Measurements from ENCODE around the gene CLIC5. TPM values are rescaled to one million over a fixed set of nuclear protein-coding genes. Genes with fewer than 3 reads are reported as not detected.

Gene CLIC5
- total and polyA plus RNA-seq, 12 donors = 0.94 to 5.6 (median 1.6) TPM

DNA sequence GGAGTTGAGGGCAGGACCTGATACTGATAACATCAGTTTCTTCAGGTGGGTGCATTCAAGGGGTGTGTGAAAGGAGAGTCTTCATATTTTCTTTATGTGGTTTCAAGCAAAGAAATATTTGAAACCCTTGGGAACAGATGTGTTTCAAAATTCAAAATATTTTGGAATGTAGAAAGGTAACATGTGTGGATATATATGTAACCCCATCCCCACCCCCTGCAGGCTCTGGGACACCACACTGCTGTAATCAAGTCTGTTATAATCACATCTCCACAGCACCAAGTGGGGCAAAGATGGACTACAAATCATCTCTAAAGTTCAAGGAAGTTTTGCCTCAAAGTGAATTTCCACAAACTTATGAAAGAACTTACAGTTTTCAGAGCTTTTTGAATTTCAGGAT, 41.1 kb downstream of the CLIC5 start:
- Histone ChIP-seq H3K27ac (no peak overlapping the region), H3K4me1 (replicated peaks in 1 of 2) (no peaks in the 10 kb centered on the region), H3K27me3 (no peaks in the 10 kb centered on the region), H3K36me3 (replicated peaks in 1 of 2) (no peaks in the 10 kb centered on the region), H3K9me3 (replicated peaks in 1 of 3) (no peaks in the 10 kb centered on the region), H3K4me3 (no peak overlapping the region)
- intact Hi-C loops (cut with DNase I) = no loop called here
- DNase-seq = no peak
- TF ChIP-seq, protein P1, sequence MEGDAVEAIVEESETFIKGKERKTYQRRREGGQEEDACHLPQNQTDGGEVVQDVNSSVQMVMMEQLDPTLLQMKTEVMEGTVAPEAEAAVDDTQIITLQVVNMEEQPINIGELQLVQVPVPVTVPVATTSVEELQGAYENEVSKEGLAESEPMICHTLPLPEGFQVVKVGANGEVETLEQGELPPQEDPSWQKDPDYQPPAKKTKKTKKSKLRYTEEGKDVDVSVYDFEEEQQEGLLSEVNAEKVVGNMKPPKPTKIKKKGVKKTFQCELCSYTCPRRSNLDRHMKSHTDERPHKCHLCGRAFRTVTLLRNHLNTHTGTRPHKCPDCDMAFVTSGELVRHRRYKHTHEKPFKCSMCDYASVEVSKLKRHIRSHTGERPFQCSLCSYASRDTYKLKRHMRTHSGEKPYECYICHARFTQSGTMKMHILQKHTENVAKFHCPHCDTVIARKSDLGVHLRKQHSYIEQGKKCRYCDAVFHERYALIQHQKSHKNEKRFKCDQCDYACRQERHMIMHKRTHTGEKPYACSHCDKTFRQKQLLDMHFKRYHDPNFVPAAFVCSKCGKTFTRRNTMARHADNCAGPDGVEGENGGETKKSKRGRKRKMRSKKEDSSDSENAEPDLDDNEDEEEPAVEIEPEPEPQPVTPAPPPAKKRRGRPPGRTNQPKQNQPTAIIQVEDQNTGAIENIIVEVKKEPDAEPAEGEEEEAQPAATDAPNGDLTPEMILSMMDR (IDR thresholded peaks at IDR 0.05) = no peak
- no peak for TF ChIP-seq POLR2A (IDR thresholded peaks at IDR 0.05)

DNA sequence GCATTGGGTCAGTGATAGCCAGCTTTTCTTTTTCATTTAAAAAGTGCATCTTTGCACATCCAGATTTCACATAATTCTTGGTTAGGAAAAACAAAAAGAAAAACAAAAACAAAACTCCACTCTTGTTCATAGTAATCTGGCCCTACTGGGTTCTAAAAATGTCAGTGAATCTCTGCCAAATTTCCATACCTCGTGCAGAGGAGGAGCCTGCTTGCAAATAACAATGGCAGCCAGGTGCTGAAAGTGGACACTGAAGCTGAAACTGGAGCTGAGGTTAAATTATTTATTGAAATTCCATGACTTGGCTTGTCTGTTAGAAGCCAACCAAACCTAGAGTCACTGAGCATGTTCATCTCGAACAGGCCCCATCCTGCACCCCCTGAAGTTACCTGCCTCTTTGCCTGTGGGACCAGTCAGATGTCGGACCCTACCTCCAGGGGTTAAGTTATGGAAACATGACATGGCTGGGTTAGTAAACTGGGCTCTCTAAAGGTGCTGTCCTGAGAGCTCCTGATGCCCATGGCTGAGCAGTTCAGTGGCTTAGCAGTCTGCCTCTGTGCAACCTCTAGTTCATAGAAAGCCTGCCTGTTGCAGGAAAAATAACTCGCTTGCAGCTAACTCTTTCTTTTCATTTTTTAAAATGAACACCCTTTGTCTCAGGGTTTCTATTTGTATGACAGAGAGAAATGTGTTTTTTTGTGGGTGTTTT, 42.7 kb downstream of the CLIC5 start:
- TF ChIP-seq, protein P1 (IDR thresholded peaks at IDR 0.05) = no peak
- TF ChIP-seq POLR2A (IDR thresholded peaks at IDR 0.05) = no peak
- H3K36me3 ChIP-seq (replicated peaks in 1 of 2) = no peaks in the 10 kb centered on the region
- no peak overlapping the region for H3K4me3 ChIP-seq
- H3K9me3 ChIP-seq (replicated peaks in 1 of 3) = no peaks in the 10 kb centered on the region
- H3K4me1 ChIP-seq (replicated peaks in 1 of 2) = no peaks in the 10 kb centered on the region
- DNase-seq = no peak
- no peak overlapping the region for H3K27ac ChIP-seq
- intact Hi-C loops (cut with DNase I) = no loop called here
- WGBS, 4 donors = 81 to 94% (median 89%) methylated on average over 3 to 4 of the region's 4 CpGs
- no peaks in the 10 kb centered on the region for H3K27me3 ChIP-seq

DNA sequence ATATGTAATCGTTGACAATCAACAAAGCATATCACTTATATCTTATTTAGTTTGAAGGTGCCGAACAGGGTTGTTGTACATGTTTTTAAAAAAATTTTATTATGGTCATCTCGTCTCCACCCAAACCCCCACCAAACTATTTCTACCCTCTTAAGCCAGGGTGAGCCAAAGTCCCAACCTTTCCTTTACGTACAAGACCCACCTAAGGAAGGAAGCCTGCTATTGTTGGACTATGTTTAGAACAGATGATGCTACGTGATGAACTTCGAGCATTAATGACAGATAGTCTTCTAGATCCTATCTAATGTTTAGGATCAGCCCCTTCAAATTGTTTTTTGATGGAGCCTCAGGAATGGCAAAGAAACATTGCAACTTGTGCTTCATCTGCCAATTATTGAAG, 44.4 kb downstream of the CLIC5 start:
- Histone ChIP-seq H3K27ac (no peak overlapping the region), H3K9me3 (replicated peaks in 1 of 3) (no peaks in the 10 kb centered on the region), H3K27me3 (no peaks in the 10 kb centered on the region), H3K36me3 (replicated peaks in 1 of 2) (no peaks in the 10 kb centered on the region), H3K4me3 (no peak overlapping the region), H3K4me1 (replicated peaks in 1 of 2) (no peaks in the 10 kb centered on the region)
- no peak for TF ChIP-seq POLR2A (IDR thresholded peaks at IDR 0.05)
- TF ChIP-seq, protein P1 (IDR thresholded peaks at IDR 0.05) = no peak
- no peak for DNase-seq
- intact Hi-C loops (cut with DNase I) = no loop called here
- WGBS, 4 donors = 81 to 89% (median 86%) methylated on average over 6 of the region's 6 CpGs

DNA sequence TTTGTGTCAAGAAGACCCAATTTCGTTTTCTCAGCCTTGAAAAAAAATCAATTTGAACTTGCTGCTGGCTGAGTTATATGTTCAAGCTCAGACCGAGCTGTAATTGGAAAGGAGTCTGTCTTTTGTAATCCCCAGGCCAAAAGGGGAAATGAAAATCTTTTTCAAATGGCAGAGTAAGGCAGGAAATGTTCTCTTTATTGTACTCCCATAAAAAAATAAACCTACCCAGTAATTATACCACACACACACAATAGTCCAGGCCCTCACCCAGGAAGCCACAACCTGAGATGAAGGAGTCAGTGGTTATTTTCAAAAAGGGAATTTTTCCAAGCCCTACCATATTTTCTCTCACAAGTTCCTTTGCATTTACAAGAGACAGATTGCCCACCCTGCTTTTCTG, 45.3 kb downstream of the CLIC5 start:
- no peak for DNase-seq
- no peaks in the 10 kb centered on the region for H3K4me1 ChIP-seq (replicated peaks in 1 of 2)
- no peaks in the 10 kb centered on the region for H3K9me3 ChIP-seq (replicated peaks in 1 of 3)
- H3K27me3 ChIP-seq = no peaks in the 10 kb centered on the region
- TF ChIP-seq POLR2A (IDR thresholded peaks at IDR 0.05) = no peak
- TF ChIP-seq, protein P1 (IDR thresholded peaks at IDR 0.05) = no peak
- WGBS, 4 donors = 25 to 43% (median 36%) methylated on average over 2 of the region's 2 CpGs
- intact Hi-C loops (cut with DNase I) = no loop called here
- no peaks in the 10 kb centered on the region for H3K36me3 ChIP-seq (replicated peaks in 1 of 2)
- no peak overlapping the region for H3K4me3 ChIP-seq
- no peak overlapping the region for H3K27ac ChIP-seq

All from adrenal gland (tissue), 12 donors.